HEK293 (cell line): ENCODE data around the gene C1QB.

Source experiments
- CTCF ChIA-PET: fragments of 350-600 bp; formaldehyde crosslinking; extraction: SDS; loops from one replicate; lab custom pipeline; 2021; ENCODE audit warnings: antibody characterized with exemption; lab: Yijun Ruan, JAX
- POLR2A ChIA-PET: fragments of 300-600 bp; formaldehyde crosslinking; extraction: SDS; loops from one replicate; lab custom pipeline; 2020; ENCODE audit warnings: antibody characterized with exemption, inconsistent platforms; lab: Yijun Ruan, JAX
- H3K27ac ChIP-seq: fragments of 200-500 bp; sonication (Bioruptor generic); 2 replicates; pipeline ENCODE4 v1.5.1; 2014; ENCODE audit warnings: low read depth, low read length, control low read depth, inconsistent platforms; ENCODE audit errors: extremely low read depth
- H3K36me3 ChIP-seq, 2 experiments: fragments of 200-500 bp in 1 of 2; sonication (Bioruptor generic) in 1 of 2; 1 replicate in 1 of 2; 2 replicates in 1 of 2; pipeline ENCODE4 v1.5.1; 2014 to 2017; ENCODE audit warnings: inconsistent platforms in 2 of 2, low read length in 2 of 2; ENCODE audit not compliant: control insufficient read depth in 2 of 2, insufficient read depth in 1 of 2
- H3K4me1 ChIP-seq: fragments of 200-500 bp; sonication (Bioruptor generic); 2 replicates; pipeline ENCODE4 v1.5.1; 2014; ENCODE audit warnings: mild to moderate bottlenecking, low read length, inconsistent platforms; ENCODE audit not compliant: control insufficient read depth, insufficient read depth
- H3K4me3 ChIP-seq: 2 replicates; pipeline ENCODE4 v1.5.1; 2011; ENCODE audit warnings: low read depth, mild to moderate bottlenecking, control low read depth, low read length, moderate library complexity
- H3K9me3 ChIP-seq: fragments of 200-500 bp; sonication (Bioruptor generic); 2 replicates; pipeline ENCODE4 v1.5.1; 2014; ENCODE audit warnings: low read depth, low read length, inconsistent platforms; ENCODE audit not compliant: control insufficient read depth, insufficient read depth
- BCL11B ChIP-seq: fragments of 450-650 bp; formaldehyde crosslinking; IDR thresholded peaks from 2 replicates; pipeline ENCODE4 v1.5.1; 2016; ENCODE audit warnings: low read depth, missing biosample characterization, missing genetic modification characterization
- GLIS2 ChIP-seq: fragments of 450-650 bp; formaldehyde crosslinking; IDR thresholded peaks from 2 replicates; pipeline ENCODE4 v1.5.1; 2016; ENCODE audit warnings: missing biosample characterization, missing genetic modification characterization
- HOXC10 ChIP-seq: sonication (generic); formaldehyde crosslinking; IDR thresholded peaks from 2 replicates; pipeline ENCODE4 v1.8.1; 2023; ENCODE audit warnings: mild to moderate bottlenecking, missing genetic modification reagents
- HOXD13 ChIP-seq: sonication (generic); formaldehyde crosslinking; IDR thresholded peaks from 2 replicates; pipeline ENCODE4 v1.8.0; 2022; ENCODE audit warnings: missing genetic modification reagents, borderline replicate concordance
- IKZF3 ChIP-seq: fragments of 450-650 bp; IDR thresholded peaks from 2 replicates; pipeline ENCODE4 v1.5.0; 2018; ENCODE audit warnings: missing biosample characterization, mild to moderate bottlenecking, missing genetic modification characterization, moderate library complexity
- SALL2 ChIP-seq: fragments of 450-650 bp; formaldehyde crosslinking; IDR thresholded peaks from 2 replicates; pipeline ENCODE4 v1.5.0; 2017; ENCODE audit warnings: missing biosample characterization, mild to moderate bottlenecking, missing genetic modification characterization, borderline replicate concordance
- ZNF146 ChIP-seq: fragments of 450-650 bp; formaldehyde crosslinking; IDR thresholded peaks from 2 replicates; pipeline ENCODE4 v1.5.1; 2016; ENCODE audit warnings: missing biosample characterization, missing genetic modification characterization
- ZNF148 ChIP-seq: fragments of 450-650 bp; formaldehyde crosslinking; IDR thresholded peaks from 2 replicates; pipeline ENCODE4 v1.5.0; 2017; ENCODE audit warnings: missing biosample characterization, missing genetic modification characterization, borderline replicate concordance
- ZNF341 ChIP-seq: fragments of 450-650 bp; formaldehyde crosslinking; IDR thresholded peaks from 2 replicates; pipeline ENCODE4; 2016; ENCODE audit warnings: low read depth, missing biosample characterization, missing genetic modification characterization
- ZNF354C ChIP-seq: fragments of 450-650 bp; formaldehyde crosslinking; IDR thresholded peaks from 2 replicates; pipeline ENCODE4 v1.5.1; 2016; ENCODE audit warnings: missing biosample characterization, missing genetic modification characterization, low read depth, borderline replicate concordance
- ZNF48 ChIP-seq: fragments of 450-650 bp; formaldehyde crosslinking; IDR thresholded peaks from 2 replicates; pipeline ENCODE4 v1.5.1; 2016; ENCODE audit warnings: missing biosample characterization, missing genetic modification characterization
- ZNF561 ChIP-seq: fragments of 450-650 bp; IDR thresholded peaks from 2 replicates; pipeline ENCODE4 v1.5.1; 2018; ENCODE audit warnings: missing biosample characterization, missing genetic modification characterization, borderline replicate concordance
- TF ChIP-seq, protein P1 (sequence below): fragments of 450-650 bp; formaldehyde crosslinking; IDR thresholded peaks from 2 replicates; pipeline ENCODE4 v1.5.1; 2016; ENCODE audit warnings: missing biosample characterization, missing genetic modification characterization, borderline replicate concordance
- TF ChIP-seq, protein P2 (sequence below): fragments of 450-650 bp; formaldehyde crosslinking; IDR thresholded peaks from 2 replicates; pipeline ENCODE4 v1.5.1; 2017; ENCODE audit warnings: missing biosample characterization, missing genetic modification characterization
- TF ChIP-seq, protein P3 (sequence below): fragments of 450-650 bp; formaldehyde crosslinking; IDR thresholded peaks from 2 replicates; pipeline ENCODE4 v1.5.1; 2017; ENCODE audit warnings: missing biosample characterization, missing genetic modification characterization
- TF ChIP-seq, protein P4 (sequence below): fragments of 450-650 bp; formaldehyde crosslinking; IDR thresholded peaks from 2 replicates; pipeline ENCODE4 v1.5.1; 2016; ENCODE audit warnings: missing biosample characterization, missing genetic modification characterization
- TF ChIP-seq, protein P5 (sequence below): fragments of 450-650 bp; formaldehyde crosslinking; IDR thresholded peaks from 2 replicates; pipeline ENCODE4 v1.5.1; 2016; ENCODE audit warnings: missing biosample characterization, missing genetic modification characterization

C1QB gene

DNA sequence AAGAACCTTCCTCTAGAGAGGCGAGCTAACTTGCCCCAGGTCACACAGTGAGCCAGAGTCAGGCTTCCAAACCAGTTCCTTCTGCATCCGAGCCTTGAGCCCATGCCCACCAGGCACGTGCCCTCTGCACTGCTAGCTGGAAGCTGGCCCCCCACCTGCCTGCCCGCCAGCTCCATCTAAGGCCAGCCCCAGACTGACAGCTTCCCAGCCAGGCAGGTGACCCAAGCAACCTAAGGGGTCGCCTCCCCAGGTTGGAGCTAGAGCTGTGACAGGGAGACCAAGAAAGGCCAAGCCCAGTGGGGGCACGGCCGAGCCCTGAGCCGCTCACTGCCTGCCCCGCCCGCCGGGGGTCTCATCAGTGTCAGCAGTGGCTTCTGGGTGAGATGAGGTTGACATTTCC, 36.5 kb upstream of the C1QB start:
- Histone ChIP-seq H3K4me3 (no peak overlapping the region), H3K36me3 (no peaks in the 10 kb centered on the region), H3K27ac (no peak overlapping the region), H3K4me1 (no peaks in the 10 kb centered on the region), H3K9me3 (no peaks in the 10 kb centered on the region)
- ChIA-PET CTCF (no interaction called here), POLR2A (no interaction called here)
- TF ChIP-seq GLIS2 (tag by site-specific recombination): 0 out of 2 replicates have a peak, but pooled peaks have one; percentile 23
- TF ChIP-seq, protein P1, sequence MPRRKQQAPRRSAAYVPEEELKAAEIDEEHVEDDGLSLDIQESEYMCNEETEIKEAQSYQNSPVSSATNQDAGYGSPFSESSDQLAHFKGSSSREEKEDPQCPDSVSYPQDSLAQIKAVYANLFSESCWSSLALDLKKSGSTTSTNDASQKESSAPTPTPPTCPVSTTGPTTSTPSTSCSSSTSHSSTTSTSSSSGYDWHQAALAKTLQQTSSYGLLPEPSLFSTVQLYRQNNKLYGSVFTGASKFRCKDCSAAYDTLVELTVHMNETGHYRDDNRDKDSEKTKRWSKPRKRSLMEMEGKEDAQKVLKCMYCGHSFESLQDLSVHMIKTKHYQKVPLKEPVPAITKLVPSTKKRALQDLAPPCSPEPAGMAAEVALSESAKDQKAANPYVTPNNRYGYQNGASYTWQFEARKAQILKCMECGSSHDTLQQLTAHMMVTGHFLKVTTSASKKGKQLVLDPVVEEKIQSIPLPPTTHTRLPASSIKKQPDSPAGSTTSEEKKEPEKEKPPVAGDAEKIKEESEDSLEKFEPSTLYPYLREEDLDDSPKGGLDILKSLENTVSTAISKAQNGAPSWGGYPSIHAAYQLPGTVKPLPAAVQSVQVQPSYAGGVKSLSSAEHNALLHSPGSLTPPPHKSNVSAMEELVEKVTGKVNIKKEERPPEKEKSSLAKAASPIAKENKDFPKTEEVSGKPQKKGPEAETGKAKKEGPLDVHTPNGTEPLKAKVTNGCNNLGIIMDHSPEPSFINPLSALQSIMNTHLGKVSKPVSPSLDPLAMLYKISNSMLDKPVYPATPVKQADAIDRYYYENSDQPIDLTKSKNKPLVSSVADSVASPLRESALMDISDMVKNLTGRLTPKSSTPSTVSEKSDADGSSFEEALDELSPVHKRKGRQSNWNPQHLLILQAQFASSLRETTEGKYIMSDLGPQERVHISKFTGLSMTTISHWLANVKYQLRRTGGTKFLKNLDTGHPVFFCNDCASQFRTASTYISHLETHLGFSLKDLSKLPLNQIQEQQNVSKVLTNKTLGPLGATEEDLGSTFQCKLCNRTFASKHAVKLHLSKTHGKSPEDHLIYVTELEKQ: no peak

DNA sequence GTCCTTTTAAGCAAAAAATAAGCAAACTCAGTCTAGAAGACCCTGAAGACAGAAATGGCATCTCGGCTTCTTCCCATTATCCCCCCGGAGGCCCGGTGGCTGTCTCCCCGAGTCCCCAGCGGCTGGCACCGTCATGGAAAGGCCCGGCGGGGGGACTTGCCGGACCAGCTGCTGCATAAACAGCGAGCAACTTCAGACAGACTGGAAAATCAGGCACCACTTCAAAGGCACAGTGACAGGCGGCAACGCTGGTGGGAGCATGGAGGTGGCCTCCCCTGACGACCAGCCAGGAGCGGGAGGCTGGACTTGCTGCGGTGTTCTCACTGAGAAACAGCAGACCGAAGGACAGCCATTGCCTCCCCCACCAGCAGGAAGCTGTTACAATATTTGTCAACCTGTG, 35.0 kb upstream of the C1QB start:
- TF ChIP-seq BCL11B (tag by site-specific recombination) (no peak), GLIS2 (tag by site-specific recombination) (0 out of 2 replicates have a peak, but pooled peaks have one; percentile 25), ZNF341 (peak; percentile 31), ZNF148 (tag by site-specific recombination) (no peak)
- TF ChIP-seq, protein P2, sequence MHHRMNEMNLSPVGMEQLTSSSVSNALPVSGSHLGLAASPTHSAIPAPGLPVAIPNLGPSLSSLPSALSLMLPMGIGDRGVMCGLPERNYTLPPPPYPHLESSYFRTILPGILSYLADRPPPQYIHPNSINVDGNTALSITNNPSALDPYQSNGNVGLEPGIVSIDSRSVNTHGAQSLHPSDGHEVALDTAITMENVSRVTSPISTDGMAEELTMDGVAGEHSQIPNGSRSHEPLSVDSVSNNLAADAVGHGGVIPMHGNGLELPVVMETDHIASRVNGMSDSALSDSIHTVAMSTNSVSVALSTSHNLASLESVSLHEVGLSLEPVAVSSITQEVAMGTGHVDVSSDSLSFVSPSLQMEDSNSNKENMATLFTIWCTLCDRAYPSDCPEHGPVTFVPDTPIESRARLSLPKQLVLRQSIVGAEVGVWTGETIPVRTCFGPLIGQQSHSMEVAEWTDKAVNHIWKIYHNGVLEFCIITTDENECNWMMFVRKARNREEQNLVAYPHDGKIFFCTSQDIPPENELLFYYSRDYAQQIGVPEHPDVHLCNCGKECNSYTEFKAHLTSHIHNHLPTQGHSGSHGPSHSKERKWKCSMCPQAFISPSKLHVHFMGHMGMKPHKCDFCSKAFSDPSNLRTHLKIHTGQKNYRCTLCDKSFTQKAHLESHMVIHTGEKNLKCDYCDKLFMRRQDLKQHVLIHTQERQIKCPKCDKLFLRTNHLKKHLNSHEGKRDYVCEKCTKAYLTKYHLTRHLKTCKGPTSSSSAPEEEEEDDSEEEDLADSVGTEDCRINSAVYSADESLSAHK: 0 out of 2 replicates have a peak, but pooled peaks have one; percentile 29

DNA sequence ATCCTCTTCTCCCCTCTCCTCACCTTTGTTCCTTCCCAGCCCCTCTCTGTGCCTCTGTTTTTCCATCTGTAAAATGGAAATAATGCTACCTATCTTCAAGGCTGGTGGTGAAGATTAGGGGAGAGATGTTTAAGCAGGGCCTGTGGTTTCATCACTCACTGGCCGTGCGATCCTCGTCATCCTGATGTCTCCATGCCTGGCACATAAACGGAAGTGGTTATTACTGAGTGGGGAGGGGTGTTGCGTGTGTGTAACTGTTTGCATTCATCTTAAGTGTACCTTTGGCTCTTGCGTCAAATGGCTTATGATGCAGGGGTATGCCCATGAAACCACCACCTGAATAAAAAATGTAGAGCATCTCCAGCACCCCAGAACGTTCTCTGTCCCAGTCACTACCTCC, 33.8 kb upstream of the C1QB start:
- POLR2A ChIA-PET: no interaction called here
- CTCF ChIA-PET: no interaction called here
- no peaks in the 10 kb centered on the region for H3K36me3 ChIP-seq
- no peaks in the 10 kb centered on the region for H3K4me1 ChIP-seq
- H3K9me3 ChIP-seq: no peaks in the 10 kb centered on the region
- H3K4me3 ChIP-seq: no peak overlapping the region
- no peak overlapping the region for H3K27ac ChIP-seq
- TF ChIP-seq HOXD13 (CRISPR knock-in tag) (no peak), IKZF3 (tag by site-specific recombination) (no peak), ZNF146 (tag by site-specific recombination) (no peak), ZNF48 (tag by site-specific recombination) (no peak), ZNF561 (tag by site-specific recombination) (no peak), HOXC10 (CRISPR knock-in tag) (no peak), ZNF354C (no peak), SALL2 (tag by site-specific recombination) (no peak)
- TF ChIP-seq, protein P3, sequence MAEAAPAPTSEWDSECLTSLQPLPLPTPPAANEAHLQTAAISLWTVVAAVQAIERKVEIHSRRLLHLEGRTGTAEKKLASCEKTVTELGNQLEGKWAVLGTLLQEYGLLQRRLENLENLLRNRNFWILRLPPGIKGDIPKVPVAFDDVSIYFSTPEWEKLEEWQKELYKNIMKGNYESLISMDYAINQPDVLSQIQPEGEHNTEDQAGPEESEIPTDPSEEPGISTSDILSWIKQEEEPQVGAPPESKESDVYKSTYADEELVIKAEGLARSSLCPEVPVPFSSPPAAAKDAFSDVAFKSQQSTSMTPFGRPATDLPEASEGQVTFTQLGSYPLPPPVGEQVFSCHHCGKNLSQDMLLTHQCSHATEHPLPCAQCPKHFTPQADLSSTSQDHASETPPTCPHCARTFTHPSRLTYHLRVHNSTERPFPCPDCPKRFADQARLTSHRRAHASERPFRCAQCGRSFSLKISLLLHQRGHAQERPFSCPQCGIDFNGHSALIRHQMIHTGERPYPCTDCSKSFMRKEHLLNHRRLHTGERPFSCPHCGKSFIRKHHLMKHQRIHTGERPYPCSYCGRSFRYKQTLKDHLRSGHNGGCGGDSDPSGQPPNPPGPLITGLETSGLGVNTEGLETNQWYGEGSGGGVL (tag by site-specific recombination): no peak
- TF ChIP-seq, protein P4, sequence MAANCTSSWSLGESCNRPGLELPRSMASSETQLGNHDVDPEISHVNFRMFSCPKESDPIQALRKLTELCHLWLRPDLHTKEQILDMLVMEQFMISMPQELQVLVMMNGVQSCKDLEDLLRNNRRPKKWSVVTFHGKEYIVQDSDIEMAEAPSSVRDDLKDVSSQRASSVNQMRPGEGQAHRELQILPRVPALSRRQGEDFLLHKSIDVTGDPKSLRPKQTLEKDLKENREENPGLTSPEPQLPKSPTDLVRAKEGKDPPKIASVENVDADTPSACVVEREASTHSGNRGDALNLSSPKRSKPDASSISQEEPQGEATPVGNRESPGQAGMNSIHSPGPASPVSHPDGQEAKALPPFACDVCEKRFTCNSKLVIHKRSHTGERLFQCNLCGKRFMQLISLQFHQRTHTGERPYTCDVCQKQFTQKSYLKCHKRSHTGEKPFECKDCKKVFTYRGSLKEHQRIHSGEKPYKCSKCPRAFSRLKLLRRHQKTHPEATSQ: no peak
- TF ChIP-seq, protein P5, sequence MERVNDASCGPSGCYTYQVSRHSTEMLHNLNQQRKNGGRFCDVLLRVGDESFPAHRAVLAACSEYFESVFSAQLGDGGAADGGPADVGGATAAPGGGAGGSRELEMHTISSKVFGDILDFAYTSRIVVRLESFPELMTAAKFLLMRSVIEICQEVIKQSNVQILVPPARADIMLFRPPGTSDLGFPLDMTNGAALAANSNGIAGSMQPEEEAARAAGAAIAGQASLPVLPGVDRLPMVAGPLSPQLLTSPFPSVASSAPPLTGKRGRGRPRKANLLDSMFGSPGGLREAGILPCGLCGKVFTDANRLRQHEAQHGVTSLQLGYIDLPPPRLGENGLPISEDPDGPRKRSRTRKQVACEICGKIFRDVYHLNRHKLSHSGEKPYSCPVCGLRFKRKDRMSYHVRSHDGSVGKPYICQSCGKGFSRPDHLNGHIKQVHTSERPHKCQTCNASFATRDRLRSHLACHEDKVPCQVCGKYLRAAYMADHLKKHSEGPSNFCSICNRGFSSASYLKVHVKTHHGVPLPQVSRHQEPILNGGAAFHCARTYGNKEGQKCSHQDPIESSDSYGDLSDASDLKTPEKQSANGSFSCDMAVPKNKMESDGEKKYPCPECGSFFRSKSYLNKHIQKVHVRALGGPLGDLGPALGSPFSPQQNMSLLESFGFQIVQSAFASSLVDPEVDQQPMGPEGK: no peak

More for the DNA sequence above, 35.0 kb upstream of the C1QB start:
- H3K27ac ChIP-seq: no peak overlapping the region
- ChIA-PET CTCF (no interaction called here), POLR2A (no interaction called here)
- no peaks in the 10 kb centered on the region for H3K36me3 ChIP-seq
- no peaks in the 10 kb centered on the region for H3K4me1 ChIP-seq
- H3K4me3 ChIP-seq: no peak overlapping the region
- H3K9me3 ChIP-seq: no peaks in the 10 kb centered on the region
